GM12878 (cell line): ENCODE measurements around the gene ACTL6A. TPM values are rescaled to one million over a fixed set of nuclear protein-coding genes. Genes with fewer than 3 reads are reported as not detected.

Source experiments
- ATAC-seq: fragments of 200-7000 bp; cut with Tn5 transposase; 3 replicates; pipeline ENCODE4 v1.9.1; 2020; ENCODE audit warnings: mild to moderate bottlenecking, moderate library complexity
- BruUV-seq: library from RNA; stranded (reverse); fragments of 400-500 nt; replicated peaks from 2 replicates; lab custom pipeline; 2021; lab: Mats Ljungman, UMichigan
- CTCF ChIA-PET: fragments of 300-600 bp; sonication (Branson Sonifier 250); formaldehyde crosslinking; extraction: SDS; loops from one replicate; lab custom pipeline; 2021; ENCODE audit warnings: inconsistent platforms; lab: Yijun Ruan, JAX
- POLR2A ChIA-PET: fragments of 350-600 bp; formaldehyde crosslinking; extraction: SDS; loops from one replicate; lab custom pipeline; 2021; ENCODE audit warnings: inconsistent platforms; lab: Charles Lee
- RAD21 ChIA-PET: fragments of 300-600 bp; sonication (Branson Sonifier 250); formaldehyde crosslinking; loops from one replicate; lab custom pipeline; 2023; ENCODE audit warnings: antibody characterized with exemption; ENCODE audit not compliant: unreplicated experiment; lab: Charles Lee
- SMC1A ChIA-PET: fragments of 300-600 bp; sonication (Branson Sonifier 250); formaldehyde crosslinking; loops from one replicate; lab custom pipeline; 2023; ENCODE audit not compliant: unreplicated experiment, uncharacterized antibody; lab: Charles Lee
- DNase-seq: peaks from one replicate; pipeline ENCODE4 v3.0.0-alpha.2; 2011; ENCODE audit warnings: low read depth, low spot score
- FAIRE-seq: peaks from 3 replicates; lab custom pipeline; 2011; peaks lifted over from hg19 to GRCh38; lab: Jason Lieb, UNC
- H2AFZ ChIP-seq: 2 replicates; pipeline ENCODE4 v1.6.0; 2011; ENCODE audit warnings: low read depth, low read length, control low read depth; ENCODE audit not compliant: control insufficient read depth
- H3K27ac ChIP-seq: 2 replicates; pipeline ENCODE4 v1.5.1; 2011; ENCODE audit warnings: control low read depth; ENCODE audit not compliant: control insufficient read depth, insufficient read depth
- H3K27me3 ChIP-seq, 2 experiments: replicated peaks in 1 of 2; 2 replicates each; pipeline versions ENCODE4 v1.6.0 to v1.6.1; 2011; ENCODE audit warnings: low read length in 1 of 2; ENCODE audit not compliant: control insufficient read depth in 2 of 2, insufficient read depth in 2 of 2
- H3K36me3 ChIP-seq, 2 experiments: 2 replicates each; pipeline ENCODE4 v1.5.1; 2011; ENCODE audit warnings: low read length in 1 of 2; ENCODE audit not compliant: control insufficient read depth in 2 of 2, insufficient read depth in 2 of 2
- H3K4me1 ChIP-seq: 2 replicates; pipeline ENCODE4 v1.6.1; 2011; ENCODE audit warnings: mild to moderate bottlenecking, low read length, moderate library complexity, mixed read lengths; ENCODE audit not compliant: control insufficient read depth, insufficient read depth
- H3K4me2 ChIP-seq: 2 replicates; pipeline ENCODE4 v1.6.0; 2011; ENCODE audit warnings: control low read depth; ENCODE audit not compliant: control insufficient read depth, insufficient read depth
- H3K4me3 ChIP-seq: fragments of 200-600 bp; sonication (generic); 2 replicates; pipeline ENCODE4 v1.5.1; 2016
- H3K79me2 ChIP-seq: 2 replicates; pipeline ENCODE4 v1.6.0; 2011; ENCODE audit warnings: low read length; ENCODE audit not compliant: control insufficient read depth, insufficient read depth
- H3K9ac ChIP-seq: 2 replicates; pipeline ENCODE4 v1.8.0; 2011; ENCODE audit warnings: low read length, control low read depth, mixed read lengths; ENCODE audit not compliant: control insufficient read depth, insufficient read depth
- H3K9me3 ChIP-seq: replicated peaks from 3 replicates; pipeline ENCODE4 v1.5.1; 2011; ENCODE audit warnings: mild to moderate bottlenecking, low read length; ENCODE audit not compliant: control insufficient read depth, insufficient read depth
- H4K20me1 ChIP-seq: 2 replicates; pipeline ENCODE4 v1.6.0; 2011; ENCODE audit not compliant: control insufficient read depth, insufficient read depth
- FOXK2 ChIP-seq: fragments of 450-650 bp; IDR thresholded peaks from 2 replicates; pipeline ENCODE4 v1.6.1; 2017; ENCODE audit warnings: mild to moderate bottlenecking, moderate library complexity
- JUND ChIP-seq: IDR thresholded peaks from 2 replicates; pipeline ENCODE4 v1.6.1; 2012; ENCODE audit warnings: low read depth, mild to moderate bottlenecking, low read length, improper control_type of control experiment, moderate library complexity
- NRF1 ChIP-seq: conservative IDR thresholded peaks from 2 replicates; pipeline ENCODE4 v1.6.1; 2011; ENCODE audit warnings: mild to moderate bottlenecking, low read depth, low read length, improper control_type of control experiment
- SIX5 ChIP-seq: IDR thresholded peaks from 2 replicates; pipeline ENCODE4 v1.6.1; 2011; ENCODE audit warnings: mild to moderate bottlenecking, low read depth, low read length, moderate library complexity; ENCODE audit not compliant: severe bottlenecking
- SPI1 ChIP-seq: IDR thresholded peaks from 2 replicates; pipeline ENCODE4 v1.6.1; 2011; ENCODE audit warnings: low read depth, mild to moderate bottlenecking, low read length, moderate library complexity, borderline replicate concordance; ENCODE audit not compliant: insufficient read depth
- SREBF1 ChIP-seq: IDR thresholded peaks from 2 replicates; pipeline ENCODE4 v1.6.1; 2012; ENCODE audit warnings: mild to moderate bottlenecking, low read length
- ZNF207 ChIP-seq: fragments of 450-650 bp; IDR thresholded peaks from 2 replicates; pipeline ENCODE4 v1.6.1; 2014; ENCODE audit warnings: antibody characterized with exemption, mild to moderate bottlenecking, borderline replicate concordance
- ZNF592 ChIP-seq: fragments of 450-650 bp; IDR thresholded peaks from 2 replicates; pipeline ENCODE4 v1.6.1; 2017; ENCODE audit warnings: mild to moderate bottlenecking, moderate library complexity
- WGBS: methylation state at CpG from one replicate; pipeline ENCODE4 v1.1.6; 2016; ENCODE audit warnings: low lambda C conversion rate; ENCODE audit not compliant: insufficient replicate concordance, insufficient coverage; ENCODE audit errors: missing lambda C conversion rate; 5-methylcytosine and 5-hydroxymethylcytosine counted together
- in situ Hi-C: fragments of 300-500 bp; cut with MboI; formaldehyde crosslinking; loops from 9 replicates; pipeline ENCODE4 v1.14.3; 2018; ENCODE audit warnings: mixed read lengths
- intact Hi-C: fragments of 100-400 bp; cut with micrococcal nuclease; formaldehyde crosslinking; loops from one replicate; pipeline ENCODE4 v1.14.2; 2022; ENCODE audit not compliant: unreplicated experiment
- polyA plus RNA-seq, 11 experiments: library from polyadenylated mRNA; depleted of rRNA in 4 of 11; unstranded in 6 of 11; stranded (reverse) in 5 of 11; fragments of >200 nt; fragmentation: Nextera tagmentation in 4 of 11; fragmentation: Illumina TruSeq in 1 of 11; extraction: Ambion mirVana in 4 of 11; extraction: Trizol in 1 of 11; gene quantifications; 1 replicate in 1 of 11; 2 replicates in 10 of 11; pipeline versions ENCODE4 v1.2.1 to v1.2.3, GENCODE V29; 2011 to 2016; ENCODE audit warnings: inconsistent platforms in 2 of 11, missing spikeins in 2 of 11, low read depth in 1 of 11
- total RNA-seq, 4 experiments: library from RNA; depleted of rRNA in 3 of 4; stranded (reverse); fragments of >200 nt in 3 of 4; fragmentation: Illumina TruSeq in 1 of 4; extraction: Trizol in 1 of 4; gene quantifications; 2 replicates each; pipeline versions ENCODE4 v1.2.1 to v1.2.3, GENCODE V29; 2013 to 2021

ACTL6A gene
- total and polyA plus RNA-seq, 10 of the 15 experiments (the other 5 are each of a cell fraction or from before 2014, with no cell fraction given), result 70.2 to 197 (median 105) TPM

GRCh38 chr3:179591313-179591712 lies 28.6 kb downstream of the ACTL6A start:
- CTCF ChIA-PET, result no interaction called here
- no peak overlapping the region for H3K4me2 ChIP-seq
- no peaks in the 10 kb centered on the region for H3K27me3 ChIP-seq
- in situ Hi-C loops (no loop called here), intact Hi-C loops (no loop called here)
- RAD21 ChIA-PET, result no interaction called here
- DNase-seq, result no peak
- no peaks in the 10 kb centered on the region for H4K20me1 ChIP-seq
- H3K4me3 ChIP-seq, result no peak overlapping the region
- no peak for ATAC-seq
- H3K79me2 ChIP-seq, result no peaks in the 10 kb centered on the region
- 100% methylated on average over 1 of the region's 1 CpG for WGBS
- SMC1A ChIA-PET, result no interaction called here
- no peak overlapping the region for H3K9ac ChIP-seq
- TF ChIP-seq SIX5 (no peak), NRF1 (no peak), JUND (no peak), SREBF1 (no peak), ZNF207 (no peak), FOXK2 (no peak), ZNF592 (no peak), SPI1 (no peak)
- TSS peak; percentile 13 for BruUV-seq
- no peaks in the 10 kb centered on the region for H3K9me3 ChIP-seq
- POLR2A ChIA-PET, result interaction anchor here (1.0 kb wide), 1 partner anchor 29 kb away, joined by 4 read pairs; the partner anchor contains the start of gene ACTL6A
- H3K36me3 ChIP-seq, result peaks cover 0 to 11% of the 10 kb centered on the region in 2 experiments
- no peaks in the 10 kb centered on the region for H3K4me1 ChIP-seq
- FAIRE-seq, result no peak
- no peak overlapping the region for H3K27ac ChIP-seq
- no peak overlapping the region for H2AFZ ChIP-seq
